A673 (cell line): Measurements from ENCODE around the gene CFAP57. TPM values are rescaled to one million over a fixed set of nuclear protein-coding genes. Genes with fewer than 3 reads are reported as not detected.

Source experiments
- BruUV-seq: library from RNA; stranded (reverse); fragments of 400-500 nt; replicated peaks from 2 replicates; lab custom pipeline; 2021; lab: Mats Ljungman, UMichigan
- CTCF ChIA-PET: fragments of 300-600 bp; sonication (Branson Sonifier 250); formaldehyde crosslinking; loops from one replicate; lab custom pipeline; 2022; ENCODE audit warnings: antibody characterized with exemption; lab: Charles Lee
- POLR2A ChIA-PET: fragments of 300-600 bp; sonication (Branson Sonifier 250); formaldehyde crosslinking; loops from one replicate; lab custom pipeline; 2022; ENCODE audit warnings: antibody characterized with exemption; ENCODE audit not compliant: low non-redundant PET; lab: Charles Lee
- DNase-seq: peaks from one replicate; pipeline ENCODE4 v3.0.0-alpha.2; 2015; ENCODE audit warnings: low spot score
- H3K27ac ChIP-seq: fragments of 200-600 bp; sonication (generic); 2 replicates; pipeline ENCODE4 v1.5.1; 2016; ENCODE audit warnings: mixed run types, low read depth, mild to moderate bottlenecking, mixed read lengths, antibody characterized with exemption, low read length; ENCODE audit not compliant: poor library complexity, severe bottlenecking
- H3K27me3 ChIP-seq: fragments of 200-600 bp; sonication (generic); replicated peaks from 2 replicates; pipeline ENCODE4 v1.6.1; 2017; ENCODE audit warnings: mixed run types, low read depth, mild to moderate bottlenecking, mixed read lengths, antibody characterized with exemption, low read length; ENCODE audit not compliant: insufficient read depth, poor library complexity
- H3K36me3 ChIP-seq: fragments of 200-600 bp; sonication (generic); 2 replicates; pipeline ENCODE4 v1.6.1; 2016; ENCODE audit warnings: mixed run types, mild to moderate bottlenecking, mixed read lengths, antibody characterized with exemption, low read length; ENCODE audit not compliant: insufficient read depth, poor library complexity, severe bottlenecking
- H3K4me1 ChIP-seq: fragments of 200-600 bp; sonication (generic); 2 replicates; pipeline ENCODE4 v1.6.1; 2017; ENCODE audit warnings: mixed run types, mild to moderate bottlenecking, mixed read lengths, antibody characterized with exemption, low read length; ENCODE audit not compliant: insufficient read depth, poor library complexity, severe bottlenecking
- H3K4me3 ChIP-seq: fragments of 200-600 bp; sonication (generic); 2 replicates; pipeline ENCODE4 v1.5.1; 2016; ENCODE audit warnings: low read depth, mixed run types, mild to moderate bottlenecking, mixed read lengths, low read length; ENCODE audit not compliant: poor library complexity, severe bottlenecking
- H3K9me3 ChIP-seq: fragments of 200-600 bp; sonication (generic); 2 replicates; pipeline ENCODE4 v1.6.1; 2016; ENCODE audit warnings: mixed run types, low read depth, mild to moderate bottlenecking, mixed read lengths, antibody characterized with exemption, low read length; ENCODE audit not compliant: poor library complexity, severe bottlenecking
- EZH2 ChIP-seq: fragments of 200-600 bp; sonication (generic); IDR thresholded peaks from 2 replicates; pipeline ENCODE4 v1.6.1; 2017; ENCODE audit warnings: borderline replicate concordance, low read depth, mild to moderate bottlenecking, mixed read lengths, antibody characterized with exemption, low read length; ENCODE audit not compliant: poor library complexity, severe bottlenecking
- intact Hi-C: fragments of 100-400 bp; cut with micrococcal nuclease; formaldehyde crosslinking; loops from one replicate; pipeline ENCODE4 v1.10.0; 2022; ENCODE audit not compliant: unreplicated experiment
- total RNA-seq: library from RNA; stranded (reverse); gene quantifications from 2 replicates; pipeline ENCODE4 v1.2.3, GENCODE V29; 2021
- TF ChIP-seq, protein P1 (sequence below): fragments of 300-800, 200-600 bp; sonication (generic); conservative IDR thresholded peaks from 2 replicates; pipeline ENCODE4 v1.5.1; 2017; ENCODE audit warnings: low read depth, mild to moderate bottlenecking, antibody characterized with exemption, low read length, moderate library complexity, mixed read lengths

CFAP57 gene
- total RNA-seq, 1 experiment from 2014 or later, result 0.73 TPM

DNA sequence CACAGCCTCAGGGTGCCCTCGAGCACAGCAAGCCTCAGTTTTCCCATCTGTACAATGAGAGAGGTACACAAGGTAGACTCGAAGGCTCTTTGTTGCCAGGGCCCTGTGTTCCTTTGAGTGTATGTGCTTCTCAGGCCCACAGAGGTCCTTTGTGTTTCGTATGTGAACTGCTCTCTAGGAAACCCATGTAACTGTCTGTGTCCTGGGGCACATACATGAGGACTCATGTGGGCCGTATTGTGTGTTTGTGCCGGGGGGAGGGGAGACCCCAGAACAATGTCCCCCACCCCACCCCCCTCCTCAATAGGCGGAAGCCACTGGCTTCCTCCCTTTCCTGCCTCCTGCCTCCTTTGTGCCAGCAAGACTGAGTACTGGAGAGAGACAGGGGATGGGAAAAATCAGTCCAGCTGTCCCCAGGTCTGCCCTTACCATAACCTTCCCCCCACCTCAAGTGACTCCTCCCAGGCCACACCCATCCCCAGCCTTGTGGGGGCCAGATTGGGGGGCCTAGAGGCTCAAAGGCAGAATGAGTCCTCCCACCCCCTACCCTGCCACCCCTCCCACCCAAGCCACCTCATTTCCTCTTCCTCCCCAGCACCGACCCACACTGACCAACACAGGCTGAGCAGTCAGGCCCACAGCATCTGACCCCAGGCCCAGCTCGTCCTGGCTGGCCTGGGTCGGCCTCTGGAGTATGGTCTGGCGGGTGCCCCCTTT lies 128.4 kb downstream of the CFAP57 start, which contains the start of gene TIE1:
TIE1 (plus strand) TSS at position 605 of the 717 bp plus-strand sequence; CDS start at position 695, 90 bp downstream.
- Histone ChIP-seq H3K4me1 (no peaks in the 10 kb centered on the region), H3K36me3 (no peaks in the 10 kb centered on the region), H3K27ac (no peak within 1 kb of the TSS), H3K27me3 (no peaks in the 10 kb centered on the region), H3K9me3 (no peaks in the 10 kb centered on the region), H3K4me3 (no peak within 1 kb of the TSS)
- ChIA-PET CTCF (no interaction called here), POLR2A (no interaction called here)
- TF ChIP-seq, protein P1, sequence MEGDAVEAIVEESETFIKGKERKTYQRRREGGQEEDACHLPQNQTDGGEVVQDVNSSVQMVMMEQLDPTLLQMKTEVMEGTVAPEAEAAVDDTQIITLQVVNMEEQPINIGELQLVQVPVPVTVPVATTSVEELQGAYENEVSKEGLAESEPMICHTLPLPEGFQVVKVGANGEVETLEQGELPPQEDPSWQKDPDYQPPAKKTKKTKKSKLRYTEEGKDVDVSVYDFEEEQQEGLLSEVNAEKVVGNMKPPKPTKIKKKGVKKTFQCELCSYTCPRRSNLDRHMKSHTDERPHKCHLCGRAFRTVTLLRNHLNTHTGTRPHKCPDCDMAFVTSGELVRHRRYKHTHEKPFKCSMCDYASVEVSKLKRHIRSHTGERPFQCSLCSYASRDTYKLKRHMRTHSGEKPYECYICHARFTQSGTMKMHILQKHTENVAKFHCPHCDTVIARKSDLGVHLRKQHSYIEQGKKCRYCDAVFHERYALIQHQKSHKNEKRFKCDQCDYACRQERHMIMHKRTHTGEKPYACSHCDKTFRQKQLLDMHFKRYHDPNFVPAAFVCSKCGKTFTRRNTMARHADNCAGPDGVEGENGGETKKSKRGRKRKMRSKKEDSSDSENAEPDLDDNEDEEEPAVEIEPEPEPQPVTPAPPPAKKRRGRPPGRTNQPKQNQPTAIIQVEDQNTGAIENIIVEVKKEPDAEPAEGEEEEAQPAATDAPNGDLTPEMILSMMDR, result no peak
- no peak for TF ChIP-seq EZH2
- intact Hi-C loops, result no loop called here
- no peak for DNase-seq
- BruUV-seq, result no TSS peak

DNA sequence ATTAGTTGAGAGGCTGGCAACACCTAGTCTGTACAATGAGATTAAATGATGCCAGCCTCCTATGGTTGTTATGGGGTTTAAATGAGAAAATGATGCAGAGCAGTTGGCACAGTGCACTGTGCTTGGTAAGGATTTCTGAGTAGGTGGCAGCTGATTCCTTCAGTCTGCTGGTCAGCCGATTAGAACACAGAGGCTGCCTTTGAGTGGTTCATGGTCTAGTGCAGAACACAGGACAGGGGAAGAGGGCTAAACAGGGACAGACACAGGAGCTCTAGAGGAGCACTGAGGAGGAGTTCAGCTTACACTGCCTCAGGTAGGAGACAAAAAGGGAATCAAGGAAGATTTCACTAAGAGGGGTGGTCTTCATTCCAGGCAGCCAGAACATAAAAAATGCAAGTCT lies 130.1 kb downstream of the CFAP57 start:
- H3K27me3 ChIP-seq, result no peaks in the 10 kb centered on the region
- CTCF ChIA-PET, result no interaction called here
- H3K9me3 ChIP-seq, result no peaks in the 10 kb centered on the region
- intact Hi-C loops, result no loop called here
- POLR2A ChIA-PET, result no interaction called here
- H3K36me3 ChIP-seq, result no peaks in the 10 kb centered on the region
- no TSS peak for BruUV-seq
- TF ChIP-seq EZH2, result no peak
- TF ChIP-seq, protein P1, result no peak
- no peak for DNase-seq
- H3K4me1 ChIP-seq, result no peaks in the 10 kb centered on the region
- H3K4me3 ChIP-seq, result no peak overlapping the region
- H3K27ac ChIP-seq, result no peak overlapping the region

DNA sequence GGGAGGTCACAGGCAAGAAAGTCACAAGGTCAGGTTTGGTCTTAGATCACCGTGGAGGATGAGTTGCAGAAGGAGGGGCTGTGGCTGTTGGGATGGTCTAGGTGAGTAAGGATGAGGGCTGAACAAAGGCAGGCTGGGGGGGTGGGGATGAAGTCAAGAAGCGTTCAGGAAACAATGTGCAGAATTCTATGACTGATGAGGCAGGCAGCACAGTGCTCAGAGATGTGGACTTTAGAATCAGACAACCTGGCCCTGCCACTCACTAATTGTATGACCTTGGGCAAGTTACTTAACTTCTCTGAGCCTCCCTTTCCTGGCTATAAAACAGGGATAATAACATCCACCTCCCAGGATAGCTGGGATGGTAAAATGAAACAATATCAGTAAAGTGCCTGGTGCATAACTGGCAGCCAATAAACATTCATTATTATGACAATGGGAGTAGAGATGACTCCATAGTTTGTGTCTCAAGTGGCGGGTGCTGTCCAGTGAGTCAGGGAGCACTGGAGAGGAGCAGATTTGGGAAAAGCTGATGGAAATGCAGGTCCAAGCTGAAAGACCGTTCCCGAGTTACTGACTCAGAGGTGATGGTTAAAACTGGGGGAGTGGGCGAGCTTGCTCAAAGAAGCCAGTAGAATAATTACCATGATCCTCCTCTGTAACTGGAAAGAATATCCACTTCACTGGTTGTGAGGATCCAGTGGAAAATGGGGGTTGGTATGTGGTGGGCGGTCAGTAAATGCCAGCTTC lies 130.8 kb downstream of the CFAP57 start:
- POLR2A ChIA-PET, result no interaction called here

More for the DNA sequence above, 130.8 kb downstream of the CFAP57 start:
- CTCF ChIA-PET, result no interaction called here
- Histone ChIP-seq H3K9me3 (no peaks in the 10 kb centered on the region), H3K27me3 (no peaks in the 10 kb centered on the region), H3K27ac (no peak overlapping the region), H3K36me3 (no peaks in the 10 kb centered on the region), H3K4me1 (no peaks in the 10 kb centered on the region), H3K4me3 (no peak overlapping the region)
- DNase-seq, result no peak
- TF ChIP-seq, protein P1, result no peak
- no peak for TF ChIP-seq EZH2
- no TSS peak for BruUV-seq
- intact Hi-C loops, result no loop called here
